CD4-positive, alpha-beta T cell treated with Interleukin-4 for 1 hour (primary cell): Measurements from ENCODE around the gene PNKD.

Source experiments
- DNase-seq, 2 donors: peaks; one replicate each; pipeline ENCODE4 v3.0.0-alpha.2; 2020 to 2022

Gene PNKD

DNA sequence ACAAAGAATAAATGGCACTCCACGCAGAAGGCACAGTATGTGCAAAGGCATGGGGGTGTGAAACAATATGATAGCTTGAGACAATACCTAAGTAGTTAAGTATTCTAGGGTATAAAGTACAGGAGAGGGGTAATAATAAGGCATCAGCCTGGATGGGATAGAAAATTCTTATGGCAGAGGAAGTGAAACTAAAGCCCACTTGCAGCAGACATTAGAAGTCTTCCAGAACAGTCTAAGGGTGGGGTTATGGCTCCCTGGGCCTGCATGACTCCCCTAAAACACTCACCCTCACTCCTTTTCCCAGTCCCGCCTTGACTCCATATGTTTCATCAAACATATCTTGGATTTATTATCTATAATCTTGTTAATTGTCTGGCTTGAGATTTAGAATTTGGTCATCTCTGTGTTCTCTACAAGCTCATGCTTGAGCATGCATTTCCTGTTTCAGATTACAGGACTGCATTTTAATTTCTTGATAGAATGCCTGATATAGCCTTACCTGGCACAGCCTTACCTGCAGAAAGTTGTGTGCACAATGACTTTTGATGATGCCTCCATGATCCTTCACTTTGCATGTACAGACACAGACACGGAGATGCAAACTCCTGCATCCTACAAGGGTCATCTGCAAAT, 50.5 kb downstream of the PNKD start:
- DNase-seq = no peak

DNA sequence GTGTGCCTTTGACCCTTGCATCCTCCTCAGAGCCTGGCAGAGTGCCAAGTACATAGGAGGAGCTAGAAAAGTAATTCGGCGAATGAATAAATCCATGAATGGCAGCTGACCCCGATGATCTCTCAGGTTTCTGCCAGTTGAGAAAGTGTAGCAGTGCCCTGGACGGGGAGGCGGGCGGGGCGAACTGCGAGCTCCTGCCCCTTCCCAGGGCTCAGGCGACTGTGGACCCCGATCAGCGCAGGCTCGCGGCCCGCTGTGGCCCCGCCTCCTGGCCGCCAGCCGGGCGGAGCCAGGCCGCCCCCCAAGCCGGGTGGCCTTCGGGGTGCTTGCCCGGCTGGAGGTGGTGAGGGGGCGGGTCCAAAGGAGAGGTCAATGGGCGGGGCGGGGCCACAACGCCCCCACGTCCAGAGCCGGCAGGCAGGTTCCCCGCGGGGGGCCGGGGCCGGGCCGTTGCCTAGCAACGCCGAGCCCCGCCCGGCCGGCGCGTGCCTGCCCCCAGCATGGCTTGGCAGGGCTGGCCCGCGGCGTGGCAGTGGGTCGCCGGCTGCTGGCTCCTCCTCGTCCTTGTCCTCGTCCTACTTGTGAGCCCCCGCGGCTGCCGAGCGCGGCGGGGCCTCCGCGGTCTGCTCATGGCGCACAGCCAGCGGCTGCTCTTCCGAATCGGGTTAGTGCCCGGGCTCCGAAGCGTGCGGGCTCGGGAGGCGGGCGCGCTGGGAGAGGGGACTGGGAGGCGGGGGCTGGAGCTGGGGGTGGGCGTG, 52.6 kb downstream of the PNKD start:
- DNase-seq = peak; percentile 49 to 61

DNA sequence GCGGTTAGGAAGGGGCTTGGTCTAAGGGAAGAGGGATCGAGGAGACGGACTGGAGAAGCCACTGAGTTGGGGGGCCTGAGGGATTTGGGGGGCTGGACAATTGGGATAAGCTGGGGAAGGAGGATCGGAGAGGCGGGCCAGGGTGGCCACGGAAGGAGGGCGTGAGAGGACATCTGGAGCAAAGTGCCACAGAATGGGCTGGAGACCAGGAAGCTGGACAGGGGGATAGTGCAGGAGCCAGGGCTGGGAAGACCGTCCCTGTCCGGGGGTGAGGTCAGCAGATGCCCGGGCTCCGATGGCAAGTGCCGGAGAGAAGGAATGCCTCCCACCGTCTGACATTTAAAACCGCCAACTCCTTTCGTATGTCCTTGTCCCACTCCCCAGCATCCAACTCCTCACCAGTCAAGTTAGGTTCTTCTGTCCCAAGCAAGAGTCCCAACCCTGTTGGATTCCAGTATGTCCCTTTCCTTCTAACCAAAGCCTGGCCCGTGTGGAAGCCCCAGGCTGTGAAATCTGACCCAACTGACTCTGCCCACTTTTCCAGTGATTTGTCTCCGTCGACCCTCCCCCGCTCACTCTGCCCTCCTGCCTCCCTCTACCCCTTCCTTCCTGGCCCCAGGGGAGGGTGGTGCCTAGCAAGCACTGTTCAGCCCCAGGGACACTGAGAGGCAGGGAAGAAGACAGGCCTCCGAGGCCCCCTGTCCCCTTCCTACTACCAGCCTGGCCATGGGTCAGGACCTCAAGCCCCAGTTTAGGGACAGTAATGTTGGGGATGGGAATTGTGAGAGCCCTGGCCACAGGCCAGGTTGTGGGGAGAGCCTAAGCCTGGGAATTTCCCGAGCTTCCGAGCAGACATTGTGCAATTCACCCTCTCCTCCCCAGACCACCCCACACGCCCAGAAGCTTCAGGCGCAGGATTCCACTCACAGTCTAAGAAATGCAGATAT, 53.5 kb downstream of the PNKD start:
- no peak for DNase-seq

DNA sequence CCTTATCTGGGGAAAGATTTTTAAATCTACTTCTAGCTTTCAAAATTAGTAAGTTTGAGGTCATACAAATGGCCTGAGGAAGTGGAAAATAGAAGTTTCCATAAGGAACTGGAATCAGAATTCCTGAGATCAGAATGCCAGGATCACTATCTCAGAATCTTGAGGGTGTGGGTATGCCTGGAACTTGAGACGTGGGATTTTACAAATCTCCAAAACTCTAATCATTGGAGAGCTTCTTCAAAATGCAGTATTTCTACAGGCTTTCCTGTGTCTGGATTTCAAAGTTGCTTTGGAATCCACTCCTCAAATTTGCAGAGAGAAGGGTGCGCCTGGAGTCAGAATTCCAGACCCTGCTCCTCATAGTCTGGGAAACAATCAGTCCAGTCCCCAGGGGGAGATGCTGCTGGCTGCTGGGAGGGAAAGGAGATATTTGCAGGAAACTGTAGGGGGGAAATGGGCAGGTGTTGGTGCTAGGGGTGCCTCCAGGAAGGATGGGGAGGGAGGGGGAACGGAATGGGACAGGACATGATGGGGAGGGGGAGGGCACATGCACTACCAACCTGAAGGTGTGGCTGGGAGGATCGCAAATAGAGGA, 55.3 kb downstream of the PNKD start:
- DNase-seq = no peak

DNA sequence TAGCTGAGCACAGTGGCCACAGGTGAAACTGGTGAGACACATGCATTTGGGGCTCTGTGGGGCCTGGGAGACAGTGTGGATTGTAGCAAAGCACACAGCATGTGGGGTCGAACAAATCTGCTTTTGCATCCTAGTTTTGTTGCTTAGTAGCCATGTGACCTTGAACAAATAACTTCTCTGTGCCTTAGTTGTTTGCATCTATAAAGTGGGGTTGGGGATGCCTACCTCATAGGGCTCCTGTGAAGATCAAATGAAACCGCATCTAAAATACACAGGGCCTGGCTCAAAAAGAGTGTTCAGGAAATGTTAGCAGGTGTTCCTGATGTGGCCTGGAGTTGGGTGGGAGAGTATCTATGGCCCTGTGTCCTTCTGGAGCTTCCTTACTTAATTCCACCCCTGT, 56.0 kb downstream of the PNKD start:
- no peak for DNase-seq

DNA sequence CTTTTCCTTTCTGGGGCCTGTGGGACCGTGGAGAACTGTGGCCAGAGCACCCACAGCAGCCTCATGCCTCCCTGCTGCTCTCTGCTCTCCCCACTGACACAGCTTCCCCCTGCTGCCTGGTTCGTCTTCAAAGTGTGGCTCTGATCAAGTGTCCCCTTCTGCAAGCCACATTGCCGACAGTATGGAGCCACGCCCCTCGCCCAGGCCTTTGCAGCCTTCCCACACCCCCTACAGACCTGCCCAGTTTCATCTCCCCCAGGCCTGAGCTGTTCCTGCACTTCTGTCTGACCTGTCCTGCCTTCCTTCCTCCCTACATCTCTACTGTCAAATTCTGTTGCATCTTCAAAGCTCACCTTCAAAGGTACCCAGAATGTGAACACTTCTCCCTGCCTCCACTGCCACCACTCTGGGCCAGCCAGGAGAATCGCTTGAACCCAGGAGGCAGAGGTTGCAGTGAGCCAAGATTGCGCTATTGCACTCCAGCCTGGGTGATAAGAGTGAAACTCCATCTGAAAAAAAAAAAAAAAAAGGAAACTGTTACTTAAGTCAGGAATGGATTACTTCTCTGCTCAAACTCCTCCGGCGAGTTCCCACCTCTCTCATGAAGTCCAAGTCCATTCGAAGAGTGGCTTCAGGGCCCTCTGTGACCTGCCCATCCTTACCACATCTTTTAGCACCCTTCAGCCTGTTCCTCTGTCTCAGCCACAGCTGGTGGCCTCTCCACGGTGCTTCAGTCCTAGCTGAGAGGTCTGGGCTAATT, 57.3 kb downstream of the PNKD start:
- DNase-seq = no peak

DNA sequence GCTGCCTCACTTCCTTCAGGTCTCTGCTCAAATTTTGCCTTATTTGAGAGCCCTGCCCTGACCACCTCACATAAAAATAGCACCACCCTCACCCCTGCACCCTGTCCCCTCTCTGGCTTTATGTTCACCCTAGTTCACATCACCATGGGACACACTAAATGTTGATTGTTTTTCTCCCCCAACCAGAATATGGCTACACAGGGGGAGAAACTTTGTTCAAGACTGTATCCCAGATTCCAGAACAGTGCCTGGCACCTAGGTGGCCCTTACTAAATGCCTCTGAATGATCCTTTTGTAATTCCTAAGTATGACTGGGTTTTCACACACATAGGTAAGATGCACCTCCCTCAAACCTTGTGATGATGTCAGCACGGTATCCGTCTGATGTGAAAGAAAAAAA, 58.0 kb downstream of the PNKD start:
- DNase-seq = no peak

DNA sequence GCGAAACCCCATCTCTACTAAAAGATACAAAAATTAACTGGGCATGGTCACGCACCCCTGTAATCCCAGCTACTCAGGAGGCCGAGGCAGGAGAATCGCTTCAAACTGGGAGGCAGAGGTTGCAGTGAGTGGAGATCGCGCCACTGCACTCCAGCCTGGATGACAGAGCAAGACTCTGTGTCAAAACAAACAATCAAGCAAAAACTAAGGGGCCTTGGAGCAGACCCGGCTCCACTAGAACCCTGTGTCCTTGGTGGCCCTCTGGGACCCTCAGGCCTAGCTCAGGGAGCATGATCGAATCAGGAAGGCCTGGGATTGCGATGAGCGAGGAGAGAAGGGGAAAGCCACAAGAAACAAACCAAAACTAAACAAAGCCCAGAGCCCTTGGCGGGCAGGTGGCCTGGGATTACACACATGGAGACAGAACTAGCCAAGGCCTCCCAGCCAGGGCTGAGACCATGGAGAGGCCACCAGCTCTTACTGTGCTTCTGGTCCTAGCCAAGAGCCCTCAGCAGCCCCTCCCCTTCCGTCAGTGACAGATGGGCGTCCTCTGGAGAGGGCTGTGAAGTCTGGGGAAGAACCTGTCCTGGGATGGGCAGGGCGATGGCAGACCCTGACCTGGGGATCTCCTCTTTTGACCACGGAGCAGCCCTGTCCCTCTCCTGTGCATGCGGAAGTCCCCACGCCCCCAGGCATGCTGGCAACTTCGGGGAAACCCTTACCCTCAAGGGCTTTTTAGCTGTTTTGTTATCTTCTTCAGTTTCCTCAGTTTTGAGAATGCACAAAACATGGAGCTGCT, 58.9 kb downstream of the PNKD start:
- no peak for DNase-seq

DNA sequence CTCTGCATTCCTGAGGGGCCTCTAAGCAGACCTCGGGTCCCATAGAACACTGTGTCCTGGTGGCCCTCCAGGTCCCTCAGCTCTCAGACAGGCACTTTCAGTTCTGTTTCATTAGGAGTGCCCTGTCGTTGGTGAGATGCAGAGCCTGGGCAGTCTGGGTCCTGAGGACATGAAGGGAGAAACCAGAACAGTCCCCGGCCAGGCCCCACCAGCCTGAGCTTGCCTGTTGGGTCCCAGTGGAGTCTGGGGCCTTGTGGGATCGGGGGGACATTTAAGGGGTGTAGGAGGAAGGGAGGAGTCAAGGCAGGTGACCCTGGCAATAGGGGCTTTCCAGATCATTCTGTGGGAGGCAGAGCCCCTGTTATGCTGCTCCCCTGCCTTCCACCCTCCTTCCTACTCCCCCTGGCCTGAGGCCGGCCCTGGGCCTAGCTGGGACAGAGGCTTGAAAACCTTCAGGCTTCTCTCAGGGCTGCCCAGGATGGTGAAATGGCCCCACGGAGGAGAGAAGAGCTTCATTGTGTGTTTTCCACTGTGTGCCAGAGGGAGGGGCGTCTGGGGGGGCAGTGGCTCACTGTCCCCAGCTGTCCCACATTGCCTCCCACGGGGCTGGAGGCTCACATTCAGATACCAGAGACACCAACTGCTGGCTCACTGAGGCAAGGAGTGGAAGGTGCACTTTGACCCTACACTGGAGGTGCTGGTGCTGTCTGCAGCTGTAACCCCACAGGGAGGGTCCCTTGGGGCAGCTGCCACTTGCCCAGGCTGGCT, 59.7 kb downstream of the PNKD start:
- DNase-seq = no peak

DNA sequence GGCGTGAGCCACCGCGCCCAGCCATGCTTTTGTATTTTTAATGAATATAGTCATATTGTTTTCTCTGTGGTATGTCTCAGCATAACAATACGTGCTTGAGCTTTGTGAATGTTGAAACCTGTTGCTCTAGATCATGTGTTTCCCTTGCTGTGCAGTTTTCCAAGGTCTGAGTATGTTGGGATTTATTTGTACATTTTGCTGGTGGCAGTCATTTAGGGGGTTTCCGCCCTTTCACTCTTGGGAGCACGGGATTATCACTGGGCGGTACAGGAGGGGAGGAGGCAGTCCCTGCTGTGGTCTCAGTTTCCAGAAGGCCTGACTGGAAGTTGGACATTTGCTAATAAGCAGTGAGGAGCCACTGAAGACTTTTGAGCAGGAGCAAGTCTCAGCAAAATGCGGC, 61.4 kb downstream of the PNKD start:
- DNase-seq = no peak

DNA sequence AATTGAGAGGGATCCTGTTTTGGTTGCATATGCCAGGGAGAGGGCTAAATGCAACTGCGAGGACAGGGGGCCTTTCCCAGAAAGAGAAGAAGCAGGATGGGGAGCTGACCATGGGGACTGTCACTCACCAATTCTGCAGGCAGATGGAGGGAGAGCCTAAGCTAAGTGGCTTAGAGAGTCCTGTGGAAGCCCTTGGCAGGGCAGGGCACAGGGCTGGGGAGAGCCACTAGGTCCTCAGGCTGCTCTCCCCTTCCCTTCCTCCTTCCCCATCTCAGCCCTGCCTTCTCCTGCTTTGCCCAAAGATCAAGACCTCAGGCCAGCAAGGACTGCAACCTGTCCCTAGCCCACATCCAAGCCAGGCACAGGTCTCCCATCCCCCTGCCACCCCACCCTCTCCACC, 62.0 kb downstream of the PNKD start:
- DNase-seq = no peak

DNA sequence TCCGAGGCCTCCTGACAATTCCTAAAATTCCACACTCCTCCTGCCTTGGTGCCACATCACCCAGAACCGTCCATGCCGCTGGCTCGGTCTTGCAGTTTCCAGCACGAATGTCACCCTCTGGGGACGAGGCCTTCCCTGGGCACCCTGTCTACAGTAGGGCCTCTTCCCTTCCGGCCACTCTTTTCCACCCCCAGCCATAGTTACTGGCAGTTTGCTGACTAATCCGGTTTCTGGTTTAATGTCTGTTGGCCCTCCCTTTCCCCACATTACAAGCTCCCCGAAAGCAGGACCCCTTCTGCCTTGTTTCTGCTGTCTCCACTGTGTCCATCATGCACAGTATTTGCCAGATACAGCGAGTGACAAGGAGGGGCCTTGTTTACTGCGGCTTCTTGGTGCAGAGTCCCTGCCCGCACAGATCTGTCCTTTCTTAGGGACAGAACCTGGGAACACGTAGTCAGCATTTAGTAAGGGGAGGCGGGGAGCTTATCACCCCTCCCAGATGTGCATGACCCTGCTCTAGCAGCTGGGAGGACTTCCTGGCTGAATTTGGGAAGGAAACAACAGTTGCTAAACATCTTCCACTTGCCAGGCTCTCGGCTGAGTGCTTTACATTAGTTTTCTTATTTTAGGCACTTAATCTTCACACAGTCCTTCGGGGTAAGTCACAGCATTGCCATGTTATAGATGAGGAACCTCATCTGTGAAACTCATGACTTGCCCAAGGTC, 62.8 kb downstream of the PNKD start:
- DNase-seq = peak in 1 of 2 donors; percentile 37

DNA sequence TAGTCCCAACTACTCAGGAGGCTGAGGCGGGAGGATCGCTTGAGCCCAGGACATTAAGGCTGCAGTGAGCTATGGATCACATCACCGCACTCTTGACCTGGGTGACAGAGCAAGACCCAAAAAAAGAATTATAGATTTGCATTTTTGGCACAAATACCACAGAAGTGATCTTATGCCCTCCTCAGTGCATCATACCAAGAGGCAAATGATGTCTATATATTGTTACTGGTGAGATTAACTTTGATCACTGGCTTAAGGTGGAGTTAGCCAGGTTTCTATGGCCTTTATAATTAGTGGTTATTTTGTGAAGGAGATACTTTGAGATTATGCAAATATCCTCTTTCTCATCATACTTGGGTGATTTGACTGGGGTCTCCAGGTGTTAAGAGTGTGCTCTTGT, 64.2 kb downstream of the PNKD start:
- DNase-seq = no peak

DNA sequence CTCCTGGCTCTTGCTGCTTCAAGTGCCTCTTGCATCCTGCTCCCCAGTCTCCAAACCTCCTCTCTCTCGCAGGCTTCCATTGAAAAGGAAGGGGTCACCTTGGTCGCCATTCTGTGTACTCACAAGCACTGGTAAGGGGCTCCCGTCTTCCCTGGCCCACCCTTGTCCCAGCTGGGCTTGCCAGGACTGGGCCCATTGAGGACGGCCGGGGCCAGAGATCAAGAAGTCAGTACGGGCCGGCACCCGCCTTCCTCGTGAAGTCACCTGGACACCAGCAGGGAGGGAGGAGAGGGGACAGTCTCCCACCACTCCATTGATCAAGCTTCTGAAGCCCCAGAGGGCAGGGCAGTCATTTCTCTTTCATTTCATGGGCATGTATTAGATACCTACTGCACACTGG, 70.3 kb downstream of the PNKD start:
- no peak for DNase-seq

DNA sequence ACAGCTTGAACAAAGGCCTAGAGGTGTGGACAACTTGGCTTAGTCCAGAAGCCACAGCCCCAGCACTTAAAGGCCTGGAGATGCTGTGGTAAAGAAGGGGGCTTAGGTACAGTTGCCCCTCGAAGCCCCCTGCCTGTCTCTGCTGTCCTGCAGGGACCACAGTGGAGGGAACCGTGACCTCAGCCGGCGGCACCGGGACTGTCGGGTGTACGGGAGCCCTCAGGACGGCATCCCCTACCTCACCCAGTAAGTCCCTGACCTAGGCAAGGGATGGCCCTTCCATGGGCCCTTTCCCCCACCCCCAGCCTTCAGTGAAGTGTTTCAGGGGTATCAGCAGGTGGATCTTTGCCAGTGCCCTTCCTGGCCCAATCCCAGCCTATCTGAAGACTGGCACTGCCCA, 71.1 kb downstream of the PNKD start:
- DNase-seq = no peak

DNA sequence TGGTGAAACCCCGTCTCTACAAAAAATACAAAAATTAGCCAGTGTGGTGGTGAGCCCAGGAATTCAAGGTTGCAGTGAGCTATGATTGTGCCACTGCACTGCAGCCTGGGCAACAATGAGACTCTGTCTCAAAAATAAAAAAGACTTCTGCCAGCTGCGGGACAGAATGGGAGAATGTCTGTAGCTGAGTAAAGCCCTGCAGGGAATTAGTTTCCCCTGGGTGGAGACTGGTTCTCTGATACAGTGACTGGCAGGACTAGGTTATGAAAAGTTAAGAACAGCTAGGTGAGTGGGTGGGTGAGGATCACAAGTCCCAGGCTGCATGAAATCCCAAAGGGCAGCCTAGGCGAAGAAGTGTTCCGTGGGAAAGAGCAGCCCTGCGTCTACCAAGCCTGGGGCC, 72.5 kb downstream of the PNKD start:
- no peak for DNase-seq

DNA sequence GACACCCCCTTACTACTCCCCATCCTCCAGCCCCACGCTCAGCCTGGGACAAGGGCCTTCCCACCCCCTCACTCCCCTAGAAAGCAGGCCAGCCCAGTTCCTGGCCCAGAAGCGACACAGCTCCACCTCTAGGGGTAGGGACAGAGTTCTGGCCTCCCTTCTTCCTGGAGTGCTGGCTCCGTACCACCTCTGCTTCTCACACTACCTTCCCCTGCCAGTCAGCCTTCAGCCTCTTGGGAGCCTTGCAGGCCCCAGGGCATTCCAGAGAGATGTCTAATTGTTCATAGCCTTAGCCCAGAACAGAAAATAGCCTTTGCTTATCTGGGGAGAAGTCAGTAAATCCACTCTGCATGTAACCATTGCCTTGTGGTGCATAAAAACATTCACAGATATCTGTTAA, 73.3 kb downstream of the PNKD start:
- no peak for DNase-seq

DNA sequence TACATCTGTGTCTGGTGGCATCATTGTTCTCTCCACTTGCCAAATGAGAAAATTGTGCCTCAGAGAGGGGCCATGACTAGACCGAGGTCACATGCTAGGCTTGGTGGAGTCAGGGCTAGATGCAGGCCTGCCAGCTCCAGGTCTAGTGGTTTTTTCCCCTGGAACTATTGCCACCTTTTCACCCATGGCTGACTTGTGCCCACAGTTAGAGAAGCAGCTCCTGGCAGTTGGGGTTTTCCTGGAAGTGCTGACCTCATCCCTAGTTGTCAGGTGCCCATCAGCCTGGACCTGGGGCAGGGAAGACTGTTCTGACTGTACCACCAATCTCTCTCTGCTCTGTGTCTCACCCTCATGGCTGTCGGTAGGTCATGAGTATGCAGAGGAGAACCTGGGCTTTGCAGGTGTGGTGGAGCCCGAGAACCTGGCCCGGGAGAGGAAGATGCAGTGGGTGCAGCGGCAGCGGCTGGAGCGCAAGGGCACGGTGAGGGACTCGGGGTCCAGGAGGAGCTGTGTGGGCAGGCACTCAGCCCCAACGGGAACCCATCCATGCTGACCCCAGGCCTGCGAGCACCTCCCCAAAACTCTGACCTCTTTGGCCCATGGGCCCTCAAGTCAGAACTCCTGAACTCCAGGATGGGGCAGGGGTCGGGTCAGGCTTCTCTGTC, 73.9 kb downstream of the PNKD start:
- no peak for DNase-seq

DNA sequence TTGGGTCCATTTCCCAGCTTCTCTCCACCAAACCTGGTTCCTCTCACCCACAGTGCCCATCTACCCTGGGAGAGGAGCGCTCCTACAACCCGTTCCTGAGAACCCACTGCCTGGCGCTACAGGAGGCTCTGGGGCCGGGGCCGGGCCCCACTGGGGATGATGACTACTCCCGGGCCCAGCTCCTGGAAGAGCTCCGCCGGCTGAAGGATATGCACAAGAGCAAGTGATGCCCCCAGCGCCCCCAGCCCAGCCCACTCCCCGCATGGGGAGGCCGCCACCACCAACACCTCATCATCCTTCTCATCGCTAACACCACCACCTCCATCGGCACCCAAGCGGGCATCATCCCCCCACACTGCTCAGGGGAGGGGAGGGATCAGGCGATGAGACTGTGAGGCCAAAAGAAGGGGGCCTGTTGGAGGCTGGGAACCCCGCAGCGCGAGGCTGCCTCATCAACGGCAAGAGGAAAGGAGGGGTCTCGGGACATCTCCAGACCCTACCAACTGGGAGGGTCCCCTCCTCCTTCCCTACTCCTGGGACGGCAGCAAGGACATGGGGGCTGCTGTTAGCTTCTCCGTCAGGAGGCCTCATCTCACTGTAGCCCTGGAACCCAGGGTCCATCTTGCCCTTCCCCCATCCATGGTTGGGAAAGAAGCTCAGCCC, 74.6 kb downstream of the PNKD start:
- no peak for DNase-seq
